T-helper 2 cell treated with Interferon-gamma antibody and Interleukin-4, amounts not matched to agents 5 μg/mL and 100 μg/mL, for 36 hours (primary cell): ENCODE data around the gene ZFP36.

Experiments used
- DNase-seq: peaks from one replicate; pipeline ENCODE4 v3.0.0; 2021; ENCODE audit warnings: low spot score
- H3K27ac Mint-ChIP-seq: one replicate; pipeline ENCODE4 v1.8.0; 2021; ENCODE audit warnings: mild to moderate bottlenecking, mixed read lengths
- H3K27me3 Mint-ChIP-seq: one replicate; pipeline ENCODE4 v1.8.0; 2021; ENCODE audit warnings: low read depth, mixed read lengths
- H3K36me3 Mint-ChIP-seq: one replicate; pipeline ENCODE4 v1.8.0; 2021; ENCODE audit warnings: low read depth, mixed read lengths
- H3K4me1 Mint-ChIP-seq: one replicate; pipeline ENCODE4 v1.8.0; 2021; ENCODE audit warnings: low read depth, mixed read lengths
- H3K4me3 Mint-ChIP-seq: one replicate; pipeline ENCODE4 v1.8.0; 2022; ENCODE audit warnings: mild to moderate bottlenecking, moderate library complexity, mixed read lengths
- H3K9me3 Mint-ChIP-seq: one replicate; pipeline ENCODE4 v1.8.0; 2021; ENCODE audit warnings: mixed read lengths

ZFP36 gene

GRCh38 chr19:39406656-39407409 lies at the start of gene ZFP36:
TSS of gene ZFP36 (plus strand) at chr19:39406847. CDS start at chr19:39406905, 58 bp downstream.
- peak; percentile 83 for DNase-seq
- peak within 1 kb of the TSS; percentile 98 for H3K27ac Mint-ChIP-seq
- peak within 1 kb of the TSS; percentile 90 for H3K4me3 Mint-ChIP-seq
- peaks cover 38% of the 10 kb centered on the region for H3K36me3 Mint-ChIP-seq
- H3K4me1 Mint-ChIP-seq: peaks cover 39% of the 10 kb centered on the region
- no peaks in the 10 kb centered on the region for H3K9me3 Mint-ChIP-seq
- no peaks in the 10 kb centered on the region for H3K27me3 Mint-ChIP-seq

- no peaks in the 10 kb centered on the region for H3K27me3 Mint-ChIP-seq
- no peak for DNase-seq
- H3K4me3 Mint-ChIP-seq: no peak overlapping the region
- peaks cover 45% of the 10 kb centered on the region for H3K36me3 Mint-ChIP-seq
- no peak overlapping the region for H3K27ac Mint-ChIP-seq
- H3K4me1 Mint-ChIP-seq: peaks cover 4% of the 10 kb centered on the region
- H3K9me3 Mint-ChIP-seq: no peaks in the 10 kb centered on the region
These were observed 47.6 kb upstream of the ZFP36 start for GRCh38 chr19:39359026-39359425.

GRCh38 chr19:39360599-39360998 lies 46.0 kb upstream of the ZFP36 start:
- peaks cover 4% of the 10 kb centered on the region for H3K4me1 Mint-ChIP-seq
- no peaks in the 10 kb centered on the region for H3K27me3 Mint-ChIP-seq
- no peaks in the 10 kb centered on the region for H3K9me3 Mint-ChIP-seq
- H3K4me3 Mint-ChIP-seq: no peak overlapping the region
- no peak for DNase-seq
- H3K27ac Mint-ChIP-seq: no peak overlapping the region
- peaks cover 46% of the 10 kb centered on the region for H3K36me3 Mint-ChIP-seq

GRCh38 chr19:39362682-39363657 lies 43.7 kb upstream of the ZFP36 start:
- Mint-ChIP-seq H3K27ac (no peak overlapping the region), H3K27me3 (no peaks in the 10 kb centered on the region), H3K9me3 (no peaks in the 10 kb centered on the region), H3K36me3 (peaks cover 29% of the 10 kb centered on the region), H3K4me3 (no peak overlapping the region), H3K4me1 (no peaks in the 10 kb centered on the region)
- no peak for DNase-seq

- Mint-ChIP-seq H3K4me3 (no peak overlapping the region), H3K36me3 (peaks cover 27% of the 10 kb centered on the region)
- no peak for DNase-seq
These were observed 42.7 kb upstream of the ZFP36 start for GRCh38 chr19:39363901-39364457.

GRCh38 chr19:39365531-39365930 lies 41.1 kb upstream of the ZFP36 start:
- Mint-ChIP-seq H3K4me1 (no peaks in the 10 kb centered on the region), H3K9me3 (no peaks in the 10 kb centered on the region), H3K27me3 (no peaks in the 10 kb centered on the region), H3K4me3 (no peak overlapping the region), H3K27ac (no peak overlapping the region), H3K36me3 (peaks cover 28% of the 10 kb centered on the region)
- no peak for DNase-seq

More at GRCh38 chr19:39363901-39364457, 42.7 kb upstream of the ZFP36 start:
- H3K9me3 Mint-ChIP-seq: no peaks in the 10 kb centered on the region
- no peaks in the 10 kb centered on the region for H3K27me3 Mint-ChIP-seq
- no peak overlapping the region for H3K27ac Mint-ChIP-seq
- no peaks in the 10 kb centered on the region for H3K4me1 Mint-ChIP-seq

GRCh38 chr19:39369200-39369599 lies 37.4 kb upstream of the ZFP36 start:
- Mint-ChIP-seq H3K36me3 (peaks cover 30% of the 10 kb centered on the region), H3K9me3 (no peaks in the 10 kb centered on the region), H3K4me3 (no peak overlapping the region), H3K4me1 (no peaks in the 10 kb centered on the region), H3K27ac (no peak overlapping the region), H3K27me3 (no peaks in the 10 kb centered on the region)
- no peak for DNase-seq

- peaks cover 30% of the 10 kb centered on the region for H3K36me3 Mint-ChIP-seq
- no peaks in the 10 kb centered on the region for H3K27me3 Mint-ChIP-seq
- no peak overlapping the region for H3K4me3 Mint-ChIP-seq
- H3K27ac Mint-ChIP-seq: peak overlapping the region; percentile 40
- no peak for DNase-seq
- no peaks in the 10 kb centered on the region for H3K9me3 Mint-ChIP-seq
- no peaks in the 10 kb centered on the region for H3K4me1 Mint-ChIP-seq
These were observed 35.9 kb upstream of the ZFP36 start for GRCh38 chr19:39370735-39371134.

- Mint-ChIP-seq H3K27ac (no peak overlapping the region), H3K9me3 (no peaks in the 10 kb centered on the region), H3K36me3 (peaks cover 41% of the 10 kb centered on the region), H3K4me3 (no peak overlapping the region), H3K4me1 (no peaks in the 10 kb centered on the region), H3K27me3 (no peaks in the 10 kb centered on the region)
- no peak for DNase-seq
These were observed 34.4 kb upstream of the ZFP36 start for GRCh38 chr19:39372047-39372802.

GRCh38 chr19:39372941-39373340 lies 33.7 kb upstream of the ZFP36 start:
- peak overlapping the region; percentile 49 for H3K27ac Mint-ChIP-seq
- no peak overlapping the region for H3K4me3 Mint-ChIP-seq
- H3K27me3 Mint-ChIP-seq: no peaks in the 10 kb centered on the region
- no peaks in the 10 kb centered on the region for H3K9me3 Mint-ChIP-seq
- H3K4me1 Mint-ChIP-seq: no peaks in the 10 kb centered on the region
- no peak for DNase-seq
- H3K36me3 Mint-ChIP-seq: peaks cover 46% of the 10 kb centered on the region

GRCh38 chr19:39375929-39376328 lies 30.7 kb upstream of the ZFP36 start:
- Mint-ChIP-seq H3K4me1 (no peaks in the 10 kb centered on the region), H3K4me3 (no peak overlapping the region), H3K27me3 (no peaks in the 10 kb centered on the region), H3K9me3 (no peaks in the 10 kb centered on the region), H3K27ac (no peak overlapping the region), H3K36me3 (peaks cover 43% of the 10 kb centered on the region)
- DNase-seq: no peak

- Mint-ChIP-seq H3K4me1 (no peaks in the 10 kb centered on the region), H3K36me3 (peaks cover 46% of the 10 kb centered on the region), H3K9me3 (no peaks in the 10 kb centered on the region), H3K4me3 (no peak overlapping the region), H3K27me3 (no peaks in the 10 kb centered on the region), H3K27ac (no peak overlapping the region)
- DNase-seq: no peak
These were observed 29.0 kb upstream of the ZFP36 start for GRCh38 chr19:39377373-39378362.
